Activated CD4-positive, alpha-beta T cell treated with anti-CD3 and anti-CD28 coated beads, Interleukin-2, amount 50 U/mL, for 24 hours (primary cell): ENCODE data around the gene TUFT1.
"Not testable (repeated sequence)": the region's sequence is repeated elsewhere in the genome, so short reads cannot be mapped to it uniquely, and the experiment has no call there.

Source experiments
- DNase-seq, 2 donors: peaks; one replicate each; pipeline ENCODE4 v3.0.0-alpha.2; 2020; ENCODE audit warnings: low read depth in 1 of 2, low spot score in 1 of 2

Gene TUFT1

DNA sequence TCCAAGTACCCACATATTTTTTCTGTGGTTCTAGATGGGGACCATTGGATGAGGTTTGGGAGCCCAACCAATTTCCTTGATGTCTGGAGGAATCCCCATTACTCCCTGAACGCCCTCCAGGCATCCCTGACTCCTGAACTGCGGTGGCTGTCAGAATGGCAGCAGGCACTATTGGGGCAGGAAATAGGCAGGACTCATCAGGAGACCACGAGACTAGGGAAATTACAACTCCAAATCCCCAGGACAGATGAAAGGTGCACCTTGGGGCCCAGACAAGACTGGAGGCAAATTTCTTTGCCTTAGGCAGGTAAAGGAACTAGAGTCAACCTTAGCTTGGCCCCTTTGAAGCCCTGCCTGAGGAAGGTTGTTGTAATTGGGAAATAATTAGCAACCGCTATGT is 27.8 kb upstream of the TUFT1 start:
- DNase-seq, result no peak

DNA sequence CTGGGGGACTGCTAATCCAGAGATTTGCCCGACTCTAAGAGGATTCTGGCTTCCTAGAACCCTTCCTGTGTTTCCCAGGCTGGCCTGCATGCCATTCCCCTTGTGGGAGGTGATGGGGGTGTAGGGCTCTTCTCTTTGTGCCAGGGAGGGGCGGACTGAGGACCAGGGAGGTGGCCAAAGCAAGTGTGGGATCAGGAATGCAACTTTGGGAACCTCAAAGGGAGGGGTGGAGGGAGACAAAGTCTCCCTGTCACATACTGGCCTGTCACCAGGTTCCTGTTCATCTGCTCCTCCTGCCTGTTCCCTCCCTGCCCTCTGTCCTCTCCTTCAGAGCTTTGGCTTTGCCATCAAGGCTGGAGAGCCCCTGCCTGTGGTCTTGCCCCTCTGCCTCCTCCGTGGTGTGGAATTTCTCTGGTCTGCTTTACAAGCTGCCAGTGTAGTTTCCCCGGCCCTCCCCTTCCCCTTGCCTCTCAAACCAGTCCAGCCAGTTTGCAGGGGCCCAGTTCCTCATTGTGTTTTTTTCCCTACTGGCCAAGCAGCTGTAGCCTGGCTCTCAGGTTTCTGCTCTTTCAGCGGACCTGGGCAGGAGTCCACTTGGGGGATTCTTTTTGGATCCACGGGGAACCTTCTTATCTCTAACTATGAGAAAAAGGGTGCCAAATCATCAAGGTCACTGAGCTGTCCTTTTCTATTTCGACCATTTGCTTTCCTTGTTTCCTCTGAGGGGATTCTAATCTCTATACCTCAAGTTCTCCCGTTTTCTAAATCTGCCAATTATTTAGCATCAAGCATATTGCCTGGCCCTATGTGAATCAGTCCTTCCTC is 27.1 kb upstream of the TUFT1 start:
- DNase-seq, result no peak

DNA sequence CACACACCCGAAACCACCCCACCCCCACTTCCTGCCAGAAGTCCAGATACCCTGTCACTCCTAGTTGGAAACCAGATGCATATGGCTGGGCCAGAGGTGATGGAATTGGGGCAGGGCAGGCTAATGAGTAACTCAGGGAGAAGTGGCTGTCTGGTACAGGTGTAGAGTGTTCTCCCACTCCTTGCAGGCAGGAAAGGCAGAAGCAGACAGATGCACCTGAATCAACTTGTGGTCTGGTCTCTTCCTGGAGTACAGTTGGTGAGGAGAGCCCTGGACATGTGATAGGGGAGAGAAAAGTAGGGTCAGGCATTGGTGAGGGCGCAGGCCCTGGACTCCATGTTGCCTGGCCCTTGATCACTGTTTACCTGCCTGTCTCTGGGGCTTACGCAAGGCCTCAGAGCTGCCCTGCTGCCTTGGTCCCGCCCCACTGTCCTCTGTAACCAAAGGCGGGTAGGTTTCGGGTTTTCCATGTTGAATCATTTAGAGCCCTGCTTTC is 26.4 kb upstream of the TUFT1 start:
- no peak for DNase-seq

DNA sequence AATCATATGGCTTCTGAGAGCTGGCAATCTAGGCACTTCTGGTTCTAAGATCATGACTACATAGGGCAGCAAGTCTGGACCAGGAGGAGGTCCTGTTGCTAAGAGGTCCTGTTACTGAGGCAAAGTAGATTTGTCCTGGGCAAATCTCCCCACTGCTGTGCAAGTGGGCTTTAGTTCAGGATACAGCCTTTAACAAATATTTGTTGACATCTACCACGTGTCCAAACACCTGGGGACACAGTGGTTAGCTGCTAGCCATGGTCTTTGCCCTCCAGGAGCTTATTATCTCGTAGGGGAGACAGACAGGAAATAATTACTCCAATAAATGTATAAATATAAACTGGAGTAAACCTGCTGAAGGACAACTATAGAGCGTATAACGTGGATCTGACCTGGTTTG is 25.7 kb upstream of the TUFT1 start:
- no peak for DNase-seq

DNA sequence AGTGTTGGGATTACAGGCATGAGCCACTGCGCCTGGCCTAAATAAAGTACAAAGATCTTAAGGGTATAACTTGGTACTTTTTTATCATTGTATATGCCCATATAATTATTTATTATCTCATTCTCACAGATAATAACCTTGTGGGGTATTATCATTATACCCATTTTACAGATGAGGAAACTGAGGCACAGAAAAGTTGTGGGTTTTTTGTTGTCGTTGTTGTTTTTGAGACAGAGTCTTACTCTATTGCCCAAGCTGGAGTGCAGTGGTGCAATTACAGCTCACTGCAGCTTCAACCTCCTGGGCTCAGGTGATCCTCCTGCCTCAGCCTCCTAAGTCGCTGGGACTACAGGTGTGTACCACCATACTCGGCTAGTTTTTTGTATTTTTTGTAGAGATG is 24.8 kb upstream of the TUFT1 start:
- no peak for DNase-seq

DNA sequence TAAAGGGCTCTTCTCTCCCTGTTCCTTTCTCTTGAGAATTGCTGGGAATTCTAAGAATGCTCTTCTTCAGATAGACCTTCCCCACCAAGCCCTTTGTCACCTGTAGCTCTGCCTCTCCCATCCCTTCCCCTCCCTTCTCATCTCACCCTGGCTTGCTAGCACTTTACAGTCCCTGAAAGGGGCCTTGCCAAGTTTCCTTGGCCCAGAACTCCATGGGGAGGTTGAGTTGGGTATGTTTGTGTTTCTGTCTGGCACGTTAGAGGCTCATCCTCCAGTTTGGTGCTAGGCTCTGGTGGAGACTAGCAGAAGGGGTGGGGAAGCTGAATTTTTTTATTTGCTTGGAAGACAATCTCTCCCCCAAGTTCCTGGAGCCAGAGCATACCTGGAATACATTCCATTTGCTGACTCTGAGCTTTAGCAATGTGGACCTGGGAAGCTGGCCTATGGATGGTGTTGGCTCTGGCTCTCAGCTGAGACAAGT is 24.0 kb upstream of the TUFT1 start:
- no peak for DNase-seq

DNA sequence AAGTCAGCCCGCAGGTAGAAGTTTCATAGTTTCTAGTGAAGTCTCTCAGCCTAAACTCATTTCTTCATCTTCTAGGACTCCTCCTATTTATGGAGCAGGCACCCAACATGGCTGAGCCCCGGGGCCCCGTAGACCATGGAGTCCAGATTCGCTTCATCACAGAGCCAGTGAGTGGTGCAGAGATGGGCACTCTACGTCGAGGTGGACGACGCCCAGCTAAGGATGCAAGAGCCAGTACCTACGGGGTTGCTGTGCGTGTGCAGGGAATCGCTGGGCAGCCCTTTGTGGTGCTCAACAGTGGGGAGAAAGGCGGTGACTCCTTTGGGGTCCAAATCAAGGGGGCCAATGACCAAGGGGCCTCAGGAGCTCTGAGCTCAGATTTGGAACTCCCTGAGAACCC is 21.7 kb upstream of the TUFT1 start:
- no peak for DNase-seq

DNA sequence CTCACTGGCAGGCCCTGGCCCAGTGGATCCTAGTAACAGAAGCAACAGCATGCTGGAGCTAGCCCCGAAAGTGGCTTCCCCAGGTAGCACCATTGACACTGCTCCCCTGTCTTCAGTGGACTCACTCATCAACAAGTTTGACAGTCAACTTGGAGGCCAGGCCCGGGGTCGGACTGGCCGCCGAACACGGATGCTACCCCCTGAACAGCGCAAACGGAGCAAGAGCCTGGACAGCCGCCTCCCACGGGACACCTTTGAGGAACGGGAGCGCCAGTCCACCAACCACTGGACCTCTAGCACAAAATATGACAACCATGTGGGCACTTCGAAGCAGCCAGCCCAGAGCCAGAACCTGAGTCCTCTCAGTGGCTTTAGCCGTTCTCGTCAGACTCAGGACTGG is 21.2 kb upstream of the TUFT1 start:
- DNase-seq, result no peak

DNA sequence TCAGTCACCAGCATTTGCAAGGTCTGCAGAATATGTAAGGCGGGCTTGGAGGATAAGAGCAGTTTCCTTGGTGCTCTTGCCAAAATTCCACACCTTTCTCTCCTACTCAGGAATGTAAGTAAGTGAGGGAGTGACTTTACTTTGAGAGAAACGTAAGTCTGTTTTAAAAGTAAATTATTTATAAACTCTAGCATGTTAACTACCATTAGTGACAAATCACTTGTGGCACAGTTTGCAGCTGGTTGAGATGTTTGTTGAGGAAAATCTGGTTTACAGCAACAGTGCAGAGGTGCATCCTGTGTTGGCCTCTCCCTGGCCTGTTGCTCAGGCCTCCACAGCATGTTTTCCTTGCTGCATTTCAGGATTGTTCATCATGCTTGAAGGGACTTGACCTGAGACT is 20.4 kb upstream of the TUFT1 start:
- no peak for DNase-seq

DNA sequence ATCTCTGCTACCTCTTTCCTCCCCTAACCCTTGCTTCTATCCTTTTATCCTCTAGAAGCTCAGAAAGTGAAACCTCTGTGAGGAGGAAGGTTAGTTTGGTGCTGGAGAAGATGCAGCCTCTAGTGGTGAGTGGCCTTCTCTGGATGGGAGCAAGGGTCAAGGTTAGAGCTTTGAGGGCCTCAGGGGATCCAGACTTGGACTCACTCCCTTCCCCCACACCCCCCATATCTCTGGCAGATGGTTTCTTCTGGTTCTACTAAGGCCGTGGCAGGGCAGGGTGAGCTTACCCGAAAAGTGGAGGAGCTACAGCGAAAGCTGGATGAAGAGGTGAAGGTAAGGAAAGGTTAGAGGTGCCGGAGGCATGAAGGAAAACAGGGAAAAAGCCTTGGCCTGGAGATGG is 19.8 kb upstream of the TUFT1 start:
- no peak for DNase-seq

DNA sequence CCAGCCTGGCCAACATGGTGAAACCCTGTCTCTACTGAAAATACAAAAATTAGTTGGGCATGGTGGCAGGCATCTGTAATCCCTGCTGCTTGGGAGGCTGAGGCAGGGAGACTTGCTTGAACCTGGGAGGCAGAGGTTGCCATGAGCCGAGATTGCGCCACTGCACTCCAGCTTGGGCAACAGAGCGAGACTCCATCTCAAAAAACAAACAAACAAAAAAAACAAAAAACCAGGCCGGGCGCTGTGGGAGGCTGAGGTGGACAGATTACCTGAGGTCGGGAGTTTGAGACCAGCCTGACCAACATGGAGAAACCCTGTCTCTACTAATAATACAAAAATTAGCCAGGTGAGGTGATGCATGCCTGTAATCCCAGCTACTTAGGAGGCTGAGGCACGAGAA is 17.7 kb upstream of the TUFT1 start:
- DNase-seq, result not testable (repeated sequence)

DNA sequence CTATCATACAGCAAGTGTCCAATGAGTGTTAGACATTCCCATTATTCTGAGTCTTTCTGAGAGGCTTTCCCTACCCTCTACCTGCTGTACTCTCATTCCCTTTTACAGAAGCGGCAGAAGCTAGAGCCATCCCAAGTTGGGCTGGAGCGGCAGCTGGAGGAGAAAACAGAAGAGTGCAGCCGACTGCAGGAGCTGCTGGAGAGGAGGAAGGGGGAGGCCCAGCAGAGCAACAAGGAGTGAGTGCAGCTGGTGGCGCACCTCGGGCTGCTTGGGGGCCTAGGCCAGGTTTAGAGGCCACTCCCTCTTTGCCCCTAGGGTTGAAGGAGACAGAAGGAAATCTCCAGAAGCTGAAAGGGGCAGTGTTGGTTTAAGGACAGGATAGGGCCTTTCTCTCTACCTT is 16.8 kb upstream of the TUFT1 start:
- DNase-seq, result no peak

DNA sequence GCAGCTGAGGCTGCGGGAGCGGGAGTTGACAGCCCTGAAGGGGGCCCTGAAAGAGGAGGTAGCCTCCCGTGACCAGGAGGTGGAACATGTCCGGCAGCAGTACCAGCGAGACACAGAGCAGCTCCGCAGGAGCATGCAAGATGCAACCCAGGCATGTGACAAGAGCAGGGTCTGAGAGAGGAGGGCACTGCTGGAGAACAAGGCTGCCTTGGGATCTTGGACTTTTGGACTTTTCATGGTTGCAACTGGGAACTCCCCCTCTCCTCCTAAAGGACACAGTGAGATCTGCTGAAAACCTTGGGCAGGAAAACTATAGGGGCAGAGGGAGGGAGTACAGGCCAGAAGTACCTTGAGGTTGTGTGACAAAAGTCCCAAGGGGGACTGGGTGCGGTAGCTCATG is 15.4 kb upstream of the TUFT1 start:
- DNase-seq, result no peak

DNA sequence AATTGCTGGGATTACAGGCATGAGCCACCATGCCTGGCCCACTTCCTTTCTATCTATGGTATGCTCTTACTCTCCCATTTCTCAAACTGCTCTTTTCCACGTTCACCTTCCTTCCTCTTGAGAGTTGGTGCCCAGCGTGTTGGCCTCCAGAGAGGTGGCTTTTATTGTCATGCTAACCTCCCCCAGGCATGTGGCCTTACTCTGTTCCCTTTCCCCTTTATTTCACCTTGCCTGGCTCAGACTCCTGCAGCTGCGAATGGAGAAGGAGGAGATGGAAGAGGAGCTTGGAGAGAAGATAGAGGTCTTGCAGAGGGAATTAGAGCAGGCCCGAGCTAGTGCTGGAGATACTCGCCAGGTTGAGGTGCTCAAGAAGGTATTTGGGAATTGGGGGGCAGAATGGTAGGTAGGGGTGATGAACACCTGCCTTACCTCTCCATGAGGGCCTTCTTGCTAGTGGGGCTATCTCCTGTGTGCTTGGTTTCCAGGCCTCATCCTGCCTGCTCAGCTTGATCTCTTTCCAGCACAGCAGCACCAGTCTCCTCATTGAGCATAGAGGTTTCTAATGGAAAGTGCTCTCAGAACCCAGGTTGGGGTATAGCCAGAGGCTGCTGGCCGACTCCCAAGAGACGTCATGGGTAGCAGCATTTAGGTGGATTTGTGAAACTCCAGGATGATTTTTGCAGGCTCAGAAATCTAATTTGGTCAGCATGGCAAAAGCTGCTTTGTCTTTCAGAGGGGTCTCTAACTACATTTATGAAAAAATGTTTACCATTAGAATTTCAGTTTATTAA is 13.2 kb upstream of the TUFT1 start:
- no peak for DNase-seq

DNA sequence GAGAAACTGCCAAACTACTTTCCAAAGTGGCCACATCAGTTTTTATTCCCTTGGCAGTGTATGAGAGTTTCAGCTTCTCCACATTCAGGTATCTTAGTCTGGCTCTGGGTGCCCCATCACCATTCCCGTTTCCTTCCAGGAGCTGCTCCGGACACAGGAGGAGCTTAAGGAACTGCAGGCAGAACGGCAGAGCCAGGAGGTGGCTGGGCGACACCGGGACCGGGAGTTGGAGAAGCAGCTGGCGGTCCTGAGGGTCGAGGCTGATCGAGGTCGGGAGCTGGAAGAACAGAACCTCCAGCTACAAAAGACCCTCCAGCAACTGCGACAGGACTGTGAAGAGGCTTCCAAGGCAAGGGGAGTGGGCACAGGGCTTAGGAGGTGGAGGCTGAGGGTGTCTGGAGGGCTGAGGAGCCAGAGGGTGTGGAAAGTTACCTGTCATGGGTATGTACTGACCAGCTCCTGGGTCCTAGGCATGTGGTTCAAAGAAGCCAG is 10.9 kb upstream of the TUFT1 start:
- DNase-seq, result no peak

DNA sequence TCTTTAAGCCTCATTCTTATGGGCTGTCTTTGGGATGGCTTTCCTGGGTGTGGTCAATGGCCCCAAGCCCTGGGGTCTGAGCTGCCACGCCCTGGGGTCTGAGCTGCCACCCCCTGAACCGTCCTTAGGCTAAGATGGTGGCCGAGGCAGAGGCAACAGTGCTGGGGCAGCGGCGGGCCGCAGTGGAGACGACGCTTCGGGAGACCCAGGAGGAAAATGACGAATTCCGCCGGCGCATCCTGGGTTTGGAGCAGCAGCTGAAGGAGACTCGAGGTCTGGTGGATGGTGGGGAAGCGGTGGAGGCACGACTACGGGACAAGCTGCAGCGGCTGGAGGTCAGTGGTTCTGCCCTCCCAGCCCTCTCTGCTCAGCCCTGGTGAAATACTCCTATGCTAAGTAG is 10.3 kb upstream of the TUFT1 start:
- DNase-seq, result no peak

DNA sequence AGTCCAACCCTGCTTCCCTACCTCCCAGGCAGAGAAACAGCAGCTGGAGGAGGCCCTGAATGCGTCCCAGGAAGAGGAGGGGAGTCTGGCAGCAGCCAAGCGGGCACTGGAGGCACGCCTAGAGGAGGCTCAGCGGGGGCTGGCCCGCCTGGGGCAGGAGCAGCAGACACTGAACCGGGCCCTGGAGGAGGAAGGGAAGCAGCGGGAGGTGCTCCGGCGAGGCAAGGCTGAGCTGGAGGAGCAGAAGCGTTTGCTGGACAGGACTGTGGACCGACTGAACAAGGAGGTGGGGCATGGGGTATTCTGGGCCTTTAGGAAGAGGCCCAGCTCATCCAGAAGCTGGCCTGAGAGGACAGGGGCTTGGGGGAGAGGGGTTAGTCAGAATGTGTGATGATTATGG is 9.6 kb upstream of the TUFT1 start:
- no peak for DNase-seq

DNA sequence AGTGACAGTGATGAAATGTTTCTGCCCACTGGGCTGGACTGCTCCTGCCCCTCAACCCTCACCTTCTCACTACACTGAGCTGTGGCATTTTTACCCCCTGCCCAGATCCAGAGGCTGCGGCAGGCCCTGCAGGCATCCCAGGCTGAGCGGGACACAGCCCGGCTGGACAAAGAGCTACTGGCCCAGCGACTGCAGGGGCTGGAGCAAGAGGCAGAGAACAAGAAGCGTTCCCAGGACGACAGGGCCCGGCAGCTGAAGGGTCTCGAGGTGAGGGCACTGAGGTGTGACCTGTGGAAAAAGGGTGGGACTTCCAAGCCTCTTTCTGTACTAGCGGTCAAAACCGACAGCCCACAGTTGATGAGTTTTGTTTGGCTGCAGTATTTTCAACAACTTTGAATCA is 6.2 kb upstream of the TUFT1 start:
- DNase-seq, result no peak

DNA sequence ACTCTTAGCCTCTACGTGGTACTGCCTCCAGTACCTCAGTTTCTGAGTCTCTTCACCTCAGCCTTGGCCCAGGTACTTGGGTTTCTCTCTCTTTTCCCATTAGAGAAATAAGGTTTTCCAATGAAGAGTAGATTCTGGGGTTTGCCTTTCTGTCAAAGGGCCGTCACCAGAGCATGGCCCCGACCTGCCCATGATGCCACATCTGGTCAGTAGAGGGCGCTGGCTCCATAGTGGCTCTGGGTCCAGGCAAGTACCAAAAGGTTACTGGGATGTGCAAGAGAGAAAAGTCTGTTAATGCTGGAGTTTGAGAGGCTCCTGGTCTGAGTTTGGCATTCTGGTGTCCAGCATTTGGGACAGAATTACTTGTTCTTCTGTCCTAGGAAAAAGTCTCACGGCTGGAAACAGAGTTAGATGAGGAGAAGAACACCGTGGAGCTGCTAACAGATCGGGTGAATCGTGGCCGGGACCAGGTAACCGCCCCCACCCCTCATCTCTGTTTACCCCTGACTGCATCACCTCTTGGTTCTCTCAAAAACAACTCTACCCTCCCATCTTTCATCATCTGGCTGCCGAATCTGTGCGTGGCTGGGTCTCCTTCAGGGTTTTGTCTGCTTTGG is 5.3 kb upstream of the TUFT1 start:
- peak; percentile 59 to 63 for DNase-seq

DNA sequence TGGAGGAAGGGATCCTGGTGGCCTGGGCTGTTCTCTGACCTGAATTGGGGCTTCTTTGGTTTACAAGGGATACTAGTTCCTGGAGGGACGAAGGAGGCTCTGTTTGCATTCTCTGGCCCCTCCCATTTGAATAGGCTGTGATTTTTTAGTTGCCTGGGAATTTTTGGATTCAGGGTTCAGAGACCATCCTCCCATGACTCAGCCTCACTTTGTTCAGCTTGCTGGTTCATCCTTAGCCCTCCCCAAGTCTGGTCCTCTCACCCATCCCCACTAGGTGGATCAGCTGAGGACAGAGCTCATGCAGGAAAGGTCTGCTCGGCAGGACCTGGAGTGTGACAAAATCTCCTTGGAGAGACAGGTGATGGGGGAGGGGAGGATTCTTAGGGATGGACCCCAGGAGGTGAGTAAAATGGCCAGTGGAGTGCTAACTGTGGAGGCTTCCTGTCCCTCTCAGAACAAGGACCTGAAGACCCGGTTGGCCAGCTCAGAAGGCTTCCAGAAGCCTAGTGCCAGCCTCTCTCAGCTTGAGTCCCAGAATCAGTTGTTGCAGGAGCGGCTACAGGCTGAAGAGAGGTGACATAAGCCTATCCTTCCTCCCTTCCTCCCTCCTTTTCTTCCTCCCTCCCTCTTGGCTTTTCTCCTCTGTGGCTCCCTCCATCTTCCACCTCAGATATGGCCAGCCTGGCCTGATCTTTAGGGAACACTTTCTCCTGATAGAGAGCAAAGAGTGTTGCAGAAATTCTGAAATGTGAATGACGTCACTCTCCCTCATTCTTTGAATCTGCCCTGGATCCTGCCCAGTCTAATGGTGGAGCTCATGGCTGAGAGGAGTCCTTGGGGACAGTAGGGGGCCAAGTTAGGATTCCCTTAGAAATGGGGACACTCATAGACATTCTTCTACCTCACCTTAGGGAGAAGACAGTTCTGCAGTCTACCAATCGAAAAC is 4.5 kb upstream of the TUFT1 start:
- no peak for DNase-seq

DNA sequence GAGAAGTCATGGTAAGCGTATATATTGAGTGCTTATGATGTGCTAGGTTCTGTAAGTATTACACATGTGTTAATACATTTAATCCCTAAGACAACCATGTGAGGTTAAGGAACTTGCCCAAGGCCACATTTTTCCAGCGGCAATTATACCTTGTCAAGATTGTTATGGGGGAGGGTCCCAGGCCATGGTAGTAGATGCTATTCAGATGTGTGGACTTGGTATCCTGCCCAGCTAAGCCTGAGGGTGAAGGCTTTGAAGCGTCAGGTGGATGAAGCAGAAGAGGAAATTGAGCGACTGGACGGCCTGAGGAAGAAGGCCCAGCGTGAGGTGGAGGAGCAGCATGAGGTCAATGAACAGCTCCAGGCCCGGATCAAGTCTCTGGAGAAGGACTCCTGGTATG is 3.6 kb upstream of the TUFT1 start:
- no peak for DNase-seq
